SKM-1 treated with dmso at 0.1 percent for 144 hours (cell line): ENCODE measurements around the gene BANF2.
A peak's percentile ranks its signal among the peaks of the same experiment; 100 is the strongest.
"Not testable (repeated sequence)": the region's sequence is repeated elsewhere in the genome, so short reads cannot be mapped to it uniquely, and the experiment has no call there.

Experiments
- DNase-seq: peaks from one replicate; lab custom pipeline; 2025; ENCODE audit not compliant: unreplicated experiment; lab: John Stamatoyannopoulos, UW

BANF2 gene

DNA sequence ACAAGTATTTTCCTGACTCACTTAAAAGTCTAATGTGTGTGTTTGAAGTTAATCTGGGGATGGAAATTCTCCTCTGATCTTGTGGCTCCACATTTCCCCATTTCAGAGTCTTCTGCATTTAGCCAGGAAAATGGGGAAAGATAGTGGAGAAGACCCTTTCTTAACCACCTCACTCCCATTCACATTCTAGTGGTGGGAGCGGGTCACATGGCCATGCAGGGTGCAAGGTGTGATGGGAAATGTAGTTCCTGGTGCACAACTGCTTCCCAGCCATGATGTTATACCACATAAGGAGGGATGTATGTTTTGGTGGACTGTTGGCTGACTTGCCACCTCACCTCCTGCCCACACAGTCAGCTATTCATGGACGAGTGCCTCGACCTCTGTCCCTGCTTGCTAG, 61.8 kb downstream of the BANF2 start:
- DNase-seq, result no peak

- no peak for DNase-seq
Observed at GRCh38 chr20:17762243-17762872, 62.6 kb downstream of the BANF2 start.

DNA sequence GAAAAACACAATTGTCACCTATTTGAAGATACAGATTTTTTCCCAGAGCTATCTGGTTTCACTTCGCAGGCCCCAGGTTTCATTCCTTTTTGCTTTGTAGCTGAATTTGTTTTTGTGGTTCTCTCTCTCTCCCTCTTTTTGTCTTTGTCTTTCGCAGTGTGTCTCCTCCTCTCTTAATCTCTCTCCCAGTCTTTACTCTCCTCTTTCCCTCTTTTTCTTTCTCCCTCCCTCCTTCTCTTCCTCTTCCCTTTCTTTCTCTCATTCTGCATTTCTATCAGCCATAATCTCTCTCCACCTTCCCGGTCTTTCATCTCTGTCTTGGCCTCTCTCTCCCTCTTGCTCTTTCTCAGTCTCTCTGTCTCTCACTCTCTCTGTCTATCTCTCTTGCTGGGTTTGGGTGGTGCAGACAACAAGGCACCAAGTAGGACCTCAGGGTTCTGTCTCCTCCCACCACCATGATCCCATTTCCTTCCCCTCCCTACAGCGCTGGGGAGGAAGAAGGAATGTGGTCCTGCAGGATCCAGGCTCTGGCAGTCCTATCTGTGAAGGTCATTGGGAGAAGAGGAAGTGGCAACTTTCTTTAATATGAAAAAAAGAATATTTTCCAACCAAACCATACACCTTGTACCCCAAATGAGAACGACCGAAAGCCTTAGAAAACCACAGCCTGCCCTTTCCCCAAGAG, 63.2 kb downstream of the BANF2 start:
- DNase-seq, result no peak

- DNase-seq, result no peak
Observed at GRCh38 chr20:17765017-17765416, 65.3 kb downstream of the BANF2 start.

DNA sequence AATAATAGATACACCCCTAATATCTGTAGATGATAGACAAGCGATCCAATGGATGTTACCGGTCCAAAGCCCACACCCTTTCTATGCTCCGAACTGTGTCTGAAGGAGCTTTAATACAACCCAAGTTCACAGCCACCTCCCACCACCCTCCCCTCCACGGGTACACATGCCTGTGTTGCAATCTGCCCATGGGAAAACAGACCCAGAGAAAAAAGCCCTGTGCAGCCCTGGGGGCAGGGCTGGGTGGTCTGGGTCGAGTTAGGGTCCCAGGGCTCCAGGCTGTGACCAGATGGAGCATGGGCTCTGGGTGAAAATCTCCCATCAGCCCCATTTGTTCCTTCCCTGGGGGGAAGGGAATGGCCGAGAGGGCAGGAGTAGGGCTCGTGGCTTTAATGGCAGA, 65.8 kb downstream of the BANF2 start:
- no peak for DNase-seq

- no peak for DNase-seq
Observed at GRCh38 chr20:17766226-17766625, 66.5 kb downstream of the BANF2 start.

DNA sequence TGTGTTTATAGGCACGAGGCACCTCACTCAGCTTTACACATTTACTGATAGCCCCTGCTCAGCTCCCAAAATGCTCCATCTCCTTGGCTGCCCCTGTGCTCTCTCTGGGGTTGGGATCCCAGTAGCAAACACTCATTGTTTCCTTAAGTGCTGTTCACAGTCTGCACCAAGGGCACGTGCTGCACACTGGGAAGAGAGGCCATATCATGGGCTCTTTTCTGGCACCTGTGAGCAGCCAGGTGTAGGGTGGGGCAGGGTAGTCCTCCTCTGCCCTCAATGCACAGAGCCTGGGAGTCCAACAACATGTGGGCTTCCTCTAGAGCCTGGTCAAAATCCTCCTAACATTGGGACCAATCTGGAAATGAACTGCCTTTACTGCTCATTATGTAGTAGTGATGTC, 67.9 kb downstream of the BANF2 start:
- DNase-seq, result no peak

DNA sequence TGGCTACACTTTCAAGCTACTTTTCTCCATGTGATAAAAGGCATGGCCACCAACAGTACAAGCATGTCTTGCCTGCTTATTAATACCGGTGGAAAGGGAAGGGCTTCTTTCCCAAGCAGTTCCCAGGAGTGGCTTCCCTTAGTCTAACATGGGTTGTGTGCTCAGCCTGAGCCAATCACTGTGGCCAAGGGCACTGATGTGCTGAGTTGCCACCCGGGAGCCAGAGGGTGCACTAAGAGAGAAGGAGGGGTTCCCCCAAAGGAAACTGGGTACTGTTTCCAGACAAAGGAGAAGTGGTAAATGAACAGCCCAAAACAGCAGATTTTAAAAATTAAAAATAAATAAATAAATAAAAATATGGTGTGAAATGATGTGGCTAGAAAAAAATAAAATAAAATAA, 68.5 kb downstream of the BANF2 start:
- DNase-seq, result no peak

- not testable (repeated sequence) for DNase-seq
Observed at GRCh38 chr20:17769716-17770115, 70.0 kb downstream of the BANF2 start.

- DNase-seq, result no peak
Observed at GRCh38 chr20:17771206-17772004, 71.6 kb downstream of the BANF2 start.

DNA sequence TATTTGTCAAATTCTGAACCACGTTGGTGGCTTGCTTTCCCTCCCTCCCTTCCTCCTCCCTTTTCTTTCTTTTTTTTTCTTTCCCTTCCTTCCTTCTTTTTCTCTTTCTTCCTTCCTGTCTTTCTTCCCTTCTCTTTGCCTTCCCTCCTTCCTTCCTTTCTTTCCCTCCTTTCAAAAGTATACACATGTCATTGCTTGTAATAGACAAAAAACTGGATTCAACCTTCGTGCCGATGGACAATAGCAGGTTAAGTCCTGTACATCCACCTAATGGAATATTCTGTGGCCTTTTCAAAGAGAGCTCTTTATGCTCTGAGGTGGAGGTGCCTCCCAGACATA, 72.2 kb downstream of the BANF2 start:
- no peak for DNase-seq

- no peak for DNase-seq
Observed at GRCh38 chr20:17773619-17774018, 73.9 kb downstream of the BANF2 start.

- no peak for DNase-seq
Observed at GRCh38 chr20:17775600-17775999, 75.8 kb downstream of the BANF2 start.

DNA sequence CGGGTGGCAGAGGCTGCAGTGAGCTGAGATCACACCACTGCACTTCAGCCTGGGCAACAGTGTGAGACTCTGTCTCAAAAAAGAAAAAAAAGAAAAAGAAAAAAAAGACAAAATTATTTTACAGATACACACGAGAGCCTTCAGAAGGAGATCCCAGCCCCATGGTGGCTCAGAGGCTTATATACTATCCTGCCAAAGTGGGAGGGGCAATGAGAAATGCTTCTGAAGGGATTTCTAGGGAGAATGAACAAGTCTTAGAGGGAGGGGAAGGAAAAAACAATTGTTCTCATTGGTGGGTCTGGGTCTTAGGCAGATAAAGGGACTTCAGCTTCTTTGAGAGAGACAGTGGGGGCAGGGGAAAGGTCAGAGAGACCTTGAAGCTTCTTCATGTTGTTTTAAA, 76.8 kb downstream of the BANF2 start:
- DNase-seq, result no peak

- DNase-seq, result not testable (repeated sequence)
Observed at GRCh38 chr20:17779011-17779410, 79.2 kb downstream of the BANF2 start.

- no peak for DNase-seq
Observed at GRCh38 chr20:17782768-17783167, 83.0 kb downstream of the BANF2 start.

DNA sequence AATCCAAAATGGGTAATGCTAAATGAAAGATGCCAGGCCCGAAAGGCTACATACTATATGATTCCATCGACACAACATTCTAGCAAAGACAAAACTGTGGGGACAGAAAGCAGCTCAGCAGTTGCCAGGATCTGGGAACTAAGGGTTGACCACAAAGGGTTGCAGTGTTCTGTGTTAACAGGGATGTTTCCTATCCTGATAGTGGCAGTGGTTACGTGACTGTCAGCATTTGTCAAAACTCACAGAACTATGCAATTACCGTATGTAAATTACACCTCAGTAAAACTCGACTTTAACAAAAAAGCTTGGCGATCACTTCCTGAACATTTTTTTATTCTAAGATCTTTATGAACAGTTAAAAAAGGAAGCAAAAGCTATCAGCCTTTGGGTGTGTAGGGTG, 83.9 kb downstream of the BANF2 start:
- DNase-seq, result peak; percentile 27

DNA sequence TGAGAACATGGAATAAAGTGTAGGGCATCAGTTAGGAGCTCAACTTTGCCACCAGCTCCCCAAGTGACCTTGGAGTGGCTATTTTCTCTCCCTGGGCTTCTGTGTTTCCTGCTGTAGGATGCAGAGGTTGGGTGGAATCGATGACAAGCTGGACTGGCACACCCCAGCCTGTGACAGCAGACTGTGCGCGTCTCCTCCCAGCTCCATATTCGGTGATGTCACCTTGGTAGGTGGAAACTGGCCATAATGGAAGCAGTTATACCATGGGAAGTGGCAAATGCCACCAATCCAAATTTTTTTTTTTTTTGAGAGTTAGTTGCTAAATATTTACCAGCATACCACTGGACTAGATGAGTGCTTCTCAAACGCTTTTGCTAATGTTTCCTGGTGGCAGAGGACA, 85.2 kb downstream of the BANF2 start:
- DNase-seq, result no peak
